Memory B cell (primary cell): ENCODE results near the gene IFNLR1.

Source experiments
- ATAC-seq: fragments of 150-1000 bp; cut with Tn5 transposase; 2 replicates; pipeline ENCODE4 v1.10.0; 2021; ENCODE audit warnings: low read depth, mild to moderate bottlenecking, moderate library complexity
- DNase-seq, 2 donors: peaks; one replicate each; pipeline ENCODE4 v3.0.0; 2022; ENCODE audit warnings: low spot score in 2 of 2
- H3K27ac Mint-ChIP-seq: one replicate; pipeline ENCODE4 v1.8.0; 2022; ENCODE audit warnings: mild to moderate bottlenecking, moderate library complexity, mixed read lengths
- H3K27me3 Mint-ChIP-seq: one replicate; pipeline ENCODE4 v1.8.0; 2022; ENCODE audit warnings: mixed read lengths
- H3K36me3 Mint-ChIP-seq: one replicate; pipeline ENCODE4 v1.8.0; 2022; ENCODE audit warnings: mild to moderate bottlenecking, mixed read lengths
- H3K4me1 Mint-ChIP-seq: one replicate; pipeline ENCODE4 v1.8.0; 2022; ENCODE audit warnings: mixed read lengths
- H3K4me3 Mint-ChIP-seq: one replicate; pipeline ENCODE4 v1.8.0; 2022; ENCODE audit warnings: mild to moderate bottlenecking, moderate library complexity, mixed read lengths
- H3K9me3 Mint-ChIP-seq: one replicate; pipeline ENCODE4 v1.8.0; 2022; ENCODE audit warnings: mixed read lengths

IFNLR1 gene

GRCh38 chr1:24110642-24111261, 76.3 kb downstream of the IFNLR1 start:
- Mint-ChIP-seq H3K9me3 (no peaks in the 10 kb centered on the region), H3K4me1 (peaks cover 14% of the 10 kb centered on the region), H3K36me3 (no peaks in the 10 kb centered on the region), H3K27me3 (peaks cover 8% of the 10 kb centered on the region), H3K27ac (no peak overlapping the region), H3K4me3 (no peak overlapping the region)
- ATAC-seq, result no peak
- DNase-seq, result no peak

GRCh38 chr1:24109686-24110475, 77.2 kb downstream of the IFNLR1 start:
- ATAC-seq, result no peak
- Mint-ChIP-seq H3K27ac (no peak overlapping the region), H3K4me1 (peaks cover 14% of the 10 kb centered on the region), H3K36me3 (no peaks in the 10 kb centered on the region), H3K9me3 (no peaks in the 10 kb centered on the region), H3K4me3 (no peak overlapping the region), H3K27me3 (peaks cover 8% of the 10 kb centered on the region)
- DNase-seq, result no peak

GRCh38 chr1:24109166-24109483, 78.0 kb downstream of the IFNLR1 start:
- no peak for DNase-seq
- Mint-ChIP-seq H3K27ac (no peak overlapping the region), H3K4me1 (peaks cover 14% of the 10 kb centered on the region), H3K4me3 (no peak overlapping the region), H3K9me3 (no peaks in the 10 kb centered on the region), H3K36me3 (no peaks in the 10 kb centered on the region), H3K27me3 (peaks cover 8% of the 10 kb centered on the region)
- ATAC-seq, result no peak

GRCh38 chr1:24108334-24109165, 78.5 kb downstream of the IFNLR1 start:
- H3K36me3 Mint-ChIP-seq, result no peaks in the 10 kb centered on the region
- no peak for ATAC-seq
- H3K9me3 Mint-ChIP-seq, result no peaks in the 10 kb centered on the region
- peaks cover 11% of the 10 kb centered on the region for H3K4me1 Mint-ChIP-seq
- no peak overlapping the region for H3K4me3 Mint-ChIP-seq
- DNase-seq, result no peak
- peaks cover 4% of the 10 kb centered on the region for H3K27me3 Mint-ChIP-seq
- no peak overlapping the region for H3K27ac Mint-ChIP-seq

GRCh38 chr1:24107462-24108138, 79.5 kb downstream of the IFNLR1 start:
- Mint-ChIP-seq H3K36me3 (no peaks in the 10 kb centered on the region), H3K4me3 (no peak overlapping the region), H3K9me3 (no peaks in the 10 kb centered on the region), H3K27me3 (no peaks in the 10 kb centered on the region), H3K4me1 (peaks cover 4% of the 10 kb centered on the region), H3K27ac (peak overlapping the region; percentile 15)
- no peak for ATAC-seq
- no peak for DNase-seq

GRCh38 chr1:24105368-24106160, 81.5 kb downstream of the IFNLR1 start:
- no peak overlapping the region for H3K4me3 Mint-ChIP-seq
- no peaks in the 10 kb centered on the region for H3K27me3 Mint-ChIP-seq
- H3K27ac Mint-ChIP-seq, result no peak overlapping the region
- DNase-seq, result no peak
- no peak for ATAC-seq
- H3K36me3 Mint-ChIP-seq, result no peaks in the 10 kb centered on the region
- no peaks in the 10 kb centered on the region for H3K4me1 Mint-ChIP-seq
- H3K9me3 Mint-ChIP-seq, result no peaks in the 10 kb centered on the region

- no peaks in the 10 kb centered on the region for H3K4me1 Mint-ChIP-seq
- no peak overlapping the region for H3K4me3 Mint-ChIP-seq
- DNase-seq, result no peak
- no peaks in the 10 kb centered on the region for H3K36me3 Mint-ChIP-seq
- no peak for ATAC-seq
- H3K27me3 Mint-ChIP-seq, result no peaks in the 10 kb centered on the region
- no peaks in the 10 kb centered on the region for H3K9me3 Mint-ChIP-seq
- H3K27ac Mint-ChIP-seq, result no peak overlapping the region
Measured at GRCh38 chr1:24104854-24105253, 82.2 kb downstream of the IFNLR1 start.
